DMS 273 treated with DMSO at 0.1 percent for 48 hours (cell line): ENCODE measurements around the gene CSK.

Source experiments
- DNase-seq: peaks from one replicate; lab custom pipeline; 2025; lab: John Stamatoyannopoulos, UW

Gene CSK

GRCh38 chr15:74843445-74843828 is 61.6 kb downstream of the CSK start:
- DNase-seq, result no peak

GRCh38 chr15:74843891-74844299 is 62.0 kb downstream of the CSK start:
- no peak for DNase-seq

GRCh38 chr15:74844319-74845207 is 62.7 kb downstream of the CSK start:
- no peak for DNase-seq

GRCh38 chr15:74845208-74845568 is 63.3 kb downstream of the CSK start:
- DNase-seq, result no peak

GRCh38 chr15:74845581-74845980 is 63.7 kb downstream of the CSK start:
- DNase-seq, result no peak

- DNase-seq, result no peak
Measured at GRCh38 chr15:74847432-74847831, 65.6 kb downstream of the CSK start.

GRCh38 chr15:74850393-74850792 is 68.5 kb downstream of the CSK start:
- DNase-seq, result no peak

GRCh38 chr15:74851960-74852359 is 70.1 kb downstream of the CSK start:
- no peak for DNase-seq
